CD4-positive, alpha-beta memory T cell (primary cell): ENCODE measurements around the gene MSI2. TPM values are rescaled to one million over a fixed set of nuclear protein-coding genes. Genes with fewer than 3 reads are reported as not detected.

Experiments
- CTCF ChIA-PET: fragments of 350-600 bp; sonication (Branson Sonifier 250); formaldehyde crosslinking; loops from one replicate; lab custom pipeline; 2021; ENCODE audit warnings: inconsistent platforms; ENCODE audit not compliant: partially characterized antibody; lab: Charles Lee
- POLR2A ChIA-PET: fragments of 350-600 bp; sonication (Branson Sonifier 250); formaldehyde crosslinking; loops from one replicate; lab custom pipeline; 2021; ENCODE audit not compliant: partially characterized antibody; lab: Charles Lee
- DNase-seq, 5 donors: peaks; one replicate each; pipeline versions ENCODE4 v3.0.0 to v3.0.0-alpha.2; 2020 to 2022; ENCODE audit warnings: mixed read lengths in 1 of 5
- H3K27ac ChIP-seq: one replicate; pipeline ENCODE4 v1.7.0; 2013; ENCODE audit warnings: low read depth, low read length
- H3K27me3 ChIP-seq: 2 replicates; pipeline ENCODE4 v1.7.0; 2013; ENCODE audit warnings: mild to moderate bottlenecking, low read length, moderate library complexity; ENCODE audit not compliant: insufficient read depth
- H3K36me3 ChIP-seq: 2 replicates; pipeline ENCODE4 v1.7.0; 2013; ENCODE audit warnings: mild to moderate bottlenecking, low read length, moderate library complexity; ENCODE audit not compliant: insufficient read depth
- H3K4me1 ChIP-seq: 2 replicates; pipeline ENCODE4 v1.7.0; 2013; ENCODE audit warnings: mild to moderate bottlenecking, low read length, moderate library complexity; ENCODE audit not compliant: insufficient read depth
- H3K4me3 ChIP-seq, 2 donors: one replicate each; pipeline ENCODE4 v1.7.0; 2013; ENCODE audit warnings: low read length in 2 of 2, mild to moderate bottlenecking in 1 of 2
- H3K9me3 ChIP-seq, 2 donors: one replicate each; pipeline ENCODE4 v1.7.0; 2013; ENCODE audit warnings: low read length in 2 of 2, control low read depth in 1 of 2; ENCODE audit not compliant: control insufficient read depth in 1 of 2
- H3K27ac Mint-ChIP-seq, 7 donors: one replicate each; pipeline ENCODE4 v1.8.0; 2020 to 2021; ENCODE audit warnings: mixed read lengths in 7 of 7, mild to moderate bottlenecking in 6 of 7, inconsistent platforms in 3 of 7, moderate library complexity in 3 of 7
- H3K27me3 Mint-ChIP-seq, 2 donors: one replicate each; pipeline ENCODE4 v1.8.0; 2020 to 2021; ENCODE audit warnings: mixed read lengths in 2 of 2
- H3K36me3 Mint-ChIP-seq, 2 donors: one replicate each; pipeline ENCODE4 v1.8.0; 2020 to 2021; ENCODE audit warnings: mixed read lengths in 2 of 2, inconsistent platforms in 1 of 2, mild to moderate bottlenecking in 1 of 2
- H3K4me1 Mint-ChIP-seq, 4 donors: one replicate each; pipeline ENCODE4 v1.8.0; 2020 to 2021; ENCODE audit warnings: mixed read lengths in 4 of 4, mild to moderate bottlenecking in 1 of 4
- H3K4me3 Mint-ChIP-seq, 8 donors: one replicate each; pipeline ENCODE4 v1.8.0; 2020 to 2021; ENCODE audit warnings: mixed read lengths in 8 of 8, mild to moderate bottlenecking in 7 of 8, moderate library complexity in 6 of 8, inconsistent platforms in 3 of 8
- H3K9me3 Mint-ChIP-seq, 8 donors: one replicate each; pipeline ENCODE4 v1.8.0; 2020 to 2021; ENCODE audit warnings: mixed read lengths in 8 of 8, mild to moderate bottlenecking in 5 of 8, inconsistent platforms in 3 of 8, moderate library complexity in 1 of 8
- intact Hi-C: fragments of 100-400 bp; cut with micrococcal nuclease; formaldehyde crosslinking; loops from one replicate; pipeline ENCODE4 v1.15.1; 2023
- polyA plus RNA-seq, 2 donors: library from polyadenylated mRNA; unstranded; fragments of 300-500 nt; fragmentation: Illumina TruSeq; gene quantifications; one replicate each; pipeline ENCODE4 v1.2.3, GENCODE V29; 2021
- total RNA-seq, 2 experiments: library from RNA; stranded (reverse); gene quantifications; one replicate each; pipeline ENCODE4 v1.2.3, GENCODE V29; 2021

MSI2 gene
- total and polyA plus RNA-seq, 4 experiments from 2014 or later, result 2.1 to 110 (median 55.3) TPM

GRCh38 chr17:57713140-57713539 is 456.8 kb downstream of the MSI2 start:
- Histone ChIP-seq H3K27ac (no peak overlapping the region), H3K27me3 (no peaks in the 10 kb centered on the region), H3K9me3 (no peaks in the 10 kb centered on the region), H3K4me3 (no peak overlapping the region), H3K36me3 (no peaks in the 10 kb centered on the region), H3K4me1 (no peaks in the 10 kb centered on the region)
- peaks cover 13 to 33% of the 10 kb centered on the region in 2 donors for H3K27me3 Mint-ChIP-seq
- POLR2A ChIA-PET, result no interaction called here
- no peaks in the 10 kb centered on the region for H3K36me3 Mint-ChIP-seq
- no peak for DNase-seq
- intact Hi-C loops, result no loop called here
- peaks cover 0 to 3% (median 0%) of the 10 kb centered on the region in 8 donors for H3K9me3 Mint-ChIP-seq
- no peaks in the 10 kb centered on the region for H3K4me1 Mint-ChIP-seq
- CTCF ChIA-PET, result no interaction called here
- H3K4me3 Mint-ChIP-seq, result no peak overlapping the region
- no peak overlapping the region for H3K27ac Mint-ChIP-seq

- intact Hi-C loops, result no loop called here
- POLR2A ChIA-PET, result no interaction called here
- Mint-ChIP-seq H3K27ac (no peak overlapping the region), H3K27me3 (peaks cover 15 to 33% of the 10 kb centered on the region in 2 donors), H3K4me1 (no peaks in the 10 kb centered on the region), H3K36me3 (no peaks in the 10 kb centered on the region), H3K4me3 (no peak overlapping the region), H3K9me3 (peaks cover 0 to 3% (median 0%) of the 10 kb centered on the region in 8 donors)
- H3K36me3 ChIP-seq, result no peaks in the 10 kb centered on the region
- no peaks in the 10 kb centered on the region for H3K27me3 ChIP-seq
- no peak overlapping the region for H3K27ac ChIP-seq
- DNase-seq, result no peak
- no peaks in the 10 kb centered on the region for H3K4me1 ChIP-seq
- CTCF ChIA-PET, result interaction anchor here (1.2 kb wide), 1 partner anchor 9 kb away, joined by 3 read pairs; no protein-coding TSS in a partner anchor
- no peak overlapping the region for H3K4me3 ChIP-seq
- no peaks in the 10 kb centered on the region for H3K9me3 ChIP-seq
These were observed 458.4 kb downstream of the MSI2 start for GRCh38 chr17:57714665-57715180.

- intact Hi-C loops, result no loop called here
- H3K27me3 Mint-ChIP-seq, result peaks cover 15 to 32% of the 10 kb centered on the region in 2 donors
- no peaks in the 10 kb centered on the region for H3K9me3 Mint-ChIP-seq
- no peak overlapping the region for H3K27ac Mint-ChIP-seq
- ChIA-PET CTCF (no interaction called here), POLR2A (no interaction called here)
- no peaks in the 10 kb centered on the region for H3K36me3 Mint-ChIP-seq
- H3K4me3 ChIP-seq, result no peak overlapping the region
- no peaks in the 10 kb centered on the region for H3K27me3 ChIP-seq
- no peaks in the 10 kb centered on the region for H3K4me1 ChIP-seq
- no peaks in the 10 kb centered on the region for H3K9me3 ChIP-seq
- H3K4me3 Mint-ChIP-seq, result no peak overlapping the region
- H3K36me3 ChIP-seq, result no peaks in the 10 kb centered on the region
- no peak overlapping the region for H3K27ac ChIP-seq
- DNase-seq, result no peak
- no peaks in the 10 kb centered on the region for H3K4me1 Mint-ChIP-seq
These were observed 459.7 kb downstream of the MSI2 start for GRCh38 chr17:57715981-57716380.

- Mint-ChIP-seq H3K27ac (no peak overlapping the region), H3K9me3 (no peaks in the 10 kb centered on the region), H3K27me3 (peaks cover 14 to 20% of the 10 kb centered on the region in 2 donors), H3K4me3 (no peak overlapping the region), H3K36me3 (no peaks in the 10 kb centered on the region), H3K4me1 (no peaks in the 10 kb centered on the region)
- ChIA-PET POLR2A (no interaction called here), CTCF (no interaction called here)
- no peak overlapping the region for H3K27ac ChIP-seq
- no peaks in the 10 kb centered on the region for H3K9me3 ChIP-seq
- H3K4me1 ChIP-seq, result no peaks in the 10 kb centered on the region
- no peaks in the 10 kb centered on the region for H3K36me3 ChIP-seq
- H3K27me3 ChIP-seq, result no peaks in the 10 kb centered on the region
- H3K4me3 ChIP-seq, result no peak overlapping the region
- DNase-seq, result no peak
- intact Hi-C loops, result no loop called here
These were observed 462.6 kb downstream of the MSI2 start for GRCh38 chr17:57718878-57719277.

GRCh38 chr17:57720386-57721035 is 464.2 kb downstream of the MSI2 start:
- H3K27ac Mint-ChIP-seq, result no peak overlapping the region
- H3K9me3 ChIP-seq, result no peaks in the 10 kb centered on the region
- H3K4me3 ChIP-seq, result no peak overlapping the region
- no peak overlapping the region for H3K27ac ChIP-seq
- intact Hi-C loops, result no loop called here
- CTCF ChIA-PET, result no interaction called here
- no peaks in the 10 kb centered on the region for H3K9me3 Mint-ChIP-seq
- no peak for DNase-seq
- no peaks in the 10 kb centered on the region for H3K27me3 ChIP-seq
- H3K4me1 ChIP-seq, result no peaks in the 10 kb centered on the region
- POLR2A ChIA-PET, result no interaction called here
- no peak overlapping the region for H3K4me3 Mint-ChIP-seq
- H3K4me1 Mint-ChIP-seq, result no peaks in the 10 kb centered on the region
- peaks cover 9 to 16% of the 10 kb centered on the region in 2 donors for H3K27me3 Mint-ChIP-seq
- H3K36me3 Mint-ChIP-seq, result no peaks in the 10 kb centered on the region
- no peaks in the 10 kb centered on the region for H3K36me3 ChIP-seq

- Mint-ChIP-seq H3K27me3 (peaks cover 3 to 7% of the 10 kb centered on the region in 2 donors), H3K4me1 (no peaks in the 10 kb centered on the region)
- CTCF ChIA-PET, result no interaction called here
These were observed 465.8 kb downstream of the MSI2 start for GRCh38 chr17:57721967-57722703.

GRCh38 chr17:57722704-57723043 is 466.4 kb downstream of the MSI2 start:
- ChIA-PET POLR2A (no interaction called here), CTCF (no interaction called here)
- peaks cover 1 to 3% of the 10 kb centered on the region in 2 donors for H3K27me3 Mint-ChIP-seq
- Histone ChIP-seq H3K27me3 (no peaks in the 10 kb centered on the region), H3K9me3 (no peaks in the 10 kb centered on the region), H3K36me3 (no peaks in the 10 kb centered on the region), H3K27ac (no peak overlapping the region), H3K4me1 (no peaks in the 10 kb centered on the region), H3K4me3 (no peak overlapping the region)
- H3K4me3 Mint-ChIP-seq, result no peak overlapping the region
- H3K27ac Mint-ChIP-seq, result no peak overlapping the region
- H3K36me3 Mint-ChIP-seq, result no peaks in the 10 kb centered on the region
- H3K9me3 Mint-ChIP-seq, result no peaks in the 10 kb centered on the region
- no peak for DNase-seq
- no peaks in the 10 kb centered on the region for H3K4me1 Mint-ChIP-seq
- intact Hi-C loops, result no loop called here

More at GRCh38 chr17:57721967-57722703, 465.8 kb downstream of the MSI2 start:
- Histone ChIP-seq H3K27ac (no peak overlapping the region), H3K4me3 (no peak overlapping the region), H3K9me3 (no peaks in the 10 kb centered on the region), H3K4me1 (no peaks in the 10 kb centered on the region), H3K27me3 (no peaks in the 10 kb centered on the region), H3K36me3 (no peaks in the 10 kb centered on the region)
- no peak overlapping the region for H3K4me3 Mint-ChIP-seq
- no peaks in the 10 kb centered on the region for H3K9me3 Mint-ChIP-seq
- no peaks in the 10 kb centered on the region for H3K36me3 Mint-ChIP-seq
- POLR2A ChIA-PET, result no interaction called here
- intact Hi-C loops, result no loop called here
- H3K27ac Mint-ChIP-seq, result no peak overlapping the region
- no peak for DNase-seq
